K562 (cell line): ENCODE measurements around the gene HSPA14. TPM values are rescaled to one million over a fixed set of nuclear protein-coding genes. Genes with fewer than 3 reads are reported as not detected.

Experiments
- CREBBP ChIP-seq: IDR thresholded peaks from one replicate; pipeline ENCODE4 v1.6.1; 2012; ENCODE audit warnings: low read depth, mild to moderate bottlenecking, control low read depth, inconsistent platforms, low read length
- DACH1 ChIP-seq: fragments of 450-650 bp; IDR thresholded peaks from 2 replicates; pipeline ENCODE4 v1.6.1; 2018; ENCODE audit not compliant: partially characterized antibody
- FOXA1 ChIP-seq: fragments of 450-650 bp; IDR thresholded peaks from 2 replicates; pipeline ENCODE4 v1.6.1; 2016; ENCODE audit warnings: mild to moderate bottlenecking, borderline replicate concordance
- GTF2F1 ChIP-seq: IDR thresholded peaks from 2 replicates; pipeline ENCODE4 v1.6.1; 2011; ENCODE audit warnings: low read depth, low read length, improper control_type of control experiment
- HDAC3 ChIP-seq: fragments of 450-650 bp; IDR thresholded peaks from 2 replicates; pipeline ENCODE4 v1.6.1; 2018; ENCODE audit warnings: borderline replicate concordance, mild to moderate bottlenecking, moderate library complexity; ENCODE audit not compliant: partially characterized antibody
- HNRNPL ChIP-seq: fragments of 200-400 bp; formaldehyde crosslinking; IDR thresholded peaks from 2 replicates; pipeline ENCODE4 v1.6.1; 2017; ENCODE audit warnings: low read depth, mild to moderate bottlenecking, low read length
- MTA1 ChIP-seq: fragments of 450-650 bp; IDR thresholded peaks from 2 replicates; pipeline ENCODE4 v1.6.1; 2017; ENCODE audit warnings: borderline replicate concordance
- MXD1 ChIP-seq: fragments of 250-450 bp; sonication (Bioruptor Pico); IDR thresholded peaks from 2 replicates; pipeline ENCODE4 v1.8.0; 2021; ENCODE audit warnings: borderline replicate concordance, mild to moderate bottlenecking, moderate library complexity; ENCODE audit not compliant: poor library complexity, severe bottlenecking
- NELFE ChIP-seq: IDR thresholded peaks from 2 replicates; pipeline ENCODE4 v1.6.1; 2011; ENCODE audit warnings: mild to moderate bottlenecking; ENCODE audit not compliant: insufficient read depth, insufficient read length
- NFIX ChIP-seq: fragments of 250-450 bp; sonication (Bioruptor Pico); IDR thresholded peaks from 2 replicates; pipeline ENCODE4 v1.4.0; 2020; ENCODE audit warnings: low read depth, mild to moderate bottlenecking, moderate library complexity
- POLR2G ChIP-seq: fragments of 200-400 bp; formaldehyde crosslinking; IDR thresholded peaks from 2 replicates; pipeline ENCODE4 v1.6.1; 2017; ENCODE audit warnings: low read depth, mild to moderate bottlenecking, antibody characterized with exemption, low read length, moderate library complexity
- POLR3A ChIP-seq: IDR thresholded peaks from 2 replicates; pipeline ENCODE4 v1.6.1; 2011; ENCODE audit warnings: borderline replicate concordance, mild to moderate bottlenecking, moderate library complexity; ENCODE audit not compliant: insufficient read length, insufficient read depth; ENCODE audit errors: extremely low read depth
- SAP30 ChIP-seq: fragments of 200-600 bp; sonication (generic); IDR thresholded peaks from 2 replicates; pipeline ENCODE4 v1.6.1; 2012; ENCODE audit warnings: borderline replicate concordance, low read depth, mild to moderate bottlenecking, moderate library complexity, low read length, control low read depth, inconsistent platforms; ENCODE audit not compliant: insufficient read depth, poor library complexity, severe bottlenecking
- SRF ChIP-seq, 2 experiments: fragments of 250-450, 450-650 bp in 1 of 2; sonication (Bioruptor Pico) in 1 of 2; sonication (generic) in 1 of 2; formaldehyde crosslinking; IDR thresholded peaks; 2 replicates each; pipeline versions ENCODE4 v1.5.0 to v1.5.1; 2020 to 2022; ENCODE audit warnings: mild to moderate bottlenecking in 1 of 2, missing genetic modification reagents in 1 of 2
- SRSF1 ChIP-seq: fragments of 200-400 bp; formaldehyde crosslinking; IDR thresholded peaks from 2 replicates; pipeline ENCODE4 v1.6.1; 2017; ENCODE audit warnings: mild to moderate bottlenecking, low read depth, low read length, moderate library complexity
- TEAD4 ChIP-seq, 2 experiments: sonication (generic) in 1 of 2; formaldehyde crosslinking in 1 of 2; IDR thresholded peaks; 2 replicates each; pipeline versions ENCODE4 v1.6.1 to v1.8.0; 2012 to 2022; ENCODE audit warnings: borderline replicate concordance in 1 of 2, inconsistent platforms in 1 of 2, low read length in 1 of 2, mild to moderate bottlenecking in 1 of 2, missing genetic modification reagents in 1 of 2
- TOE1 ChIP-seq, 2 experiments: fragments of 450-650 bp in 1 of 2; sonication (generic) in 1 of 2; formaldehyde crosslinking in 1 of 2; IDR thresholded peaks; 2 replicates each; pipeline versions ENCODE4 v1.7.1 to v1.8.0; 2016 to 2022; ENCODE audit warnings: borderline replicate concordance in 2 of 2, mild to moderate bottlenecking in 2 of 2, antibody characterized with exemption in 1 of 2, inconsistent platforms in 1 of 2, low read depth in 1 of 2, missing genetic modification reagents in 1 of 2, moderate library complexity in 1 of 2
- VEZF1 ChIP-seq: fragments of 200-800 bp; sonication (Bioruptor generic); IDR thresholded peaks from 2 replicates; pipeline ENCODE4 v1.6.1; 2017; ENCODE audit warnings: missing genetic modification characterization, missing compliant biosample characterization
- ZNF174 ChIP-seq: fragments of 250-450 bp; sonication (Bioruptor Pico); IDR thresholded peaks from 2 replicates; pipeline ENCODE4 v1.4.0; 2020; ENCODE audit warnings: mild to moderate bottlenecking
- ZNF212 ChIP-seq: fragments of 450-650 bp; formaldehyde crosslinking; IDR thresholded peaks from 2 replicates; pipeline ENCODE4 v1.4.0; 2020; ENCODE audit warnings: mild to moderate bottlenecking
- ZNF274 ChIP-seq: IDR thresholded peaks from 2 replicates; pipeline ENCODE4 v1.6.1; 2011; ENCODE audit warnings: low read depth, mild to moderate bottlenecking, low read length, moderate library complexity, borderline replicate concordance
- ZNF277 ChIP-seq: fragments of 250-450 bp; sonication (Bioruptor Pico); IDR thresholded peaks from 2 replicates; pipeline ENCODE4 v1.8.0; 2022; ENCODE audit warnings: inconsistent platforms, mild to moderate bottlenecking, moderate library complexity, borderline replicate concordance
- ZNF740 ChIP-seq, 3 experiments: fragments of 200-800 bp in 1 of 3; sonication (Bioruptor generic) in 1 of 3; sonication (generic) in 1 of 3; formaldehyde crosslinking in 1 of 3; IDR thresholded peaks; 2 replicates each; pipeline versions ENCODE4 v1.6.1 to v1.8.0; 2016 to 2022; ENCODE audit warnings: mild to moderate bottlenecking in 2 of 3, missing compliant biosample characterization in 2 of 3, missing genetic modification characterization in 2 of 3, missing genetic modification reagents in 1 of 3
- polyA plus RNA-seq, 8 experiments: library from polyadenylated mRNA; depleted of rRNA in 4 of 8; stranded (reverse) in 5 of 8; unstranded in 3 of 8; fragments of >200 nt; fragmentation: Nextera tagmentation in 2 of 8; fragmentation: Illumina TruSeq in 1 of 8; extraction: Ambion mirVana in 2 of 8; extraction: Trizol in 1 of 8; gene quantifications; 2 replicates each; pipeline versions ENCODE4 v1.2.1 to v1.2.3, GENCODE V29; 2011 to 2014; ENCODE audit warnings: inconsistent platforms in 1 of 8, missing spikeins in 1 of 8
- total RNA-seq, 7 experiments: library from RNA; depleted of rRNA in 6 of 7; stranded (reverse); fragments of >200 nt in 6 of 7; fragmentation: Illumina TruSeq in 2 of 7; extraction: Trizol in 2 of 7; gene quantifications; 2 replicates each; pipeline versions ENCODE4 v1.2.1 to v1.2.3, GENCODE V29; 2011 to 2021; ENCODE audit warnings: low replicate concordance in 1 of 7

The HSPA14 gene
- total and polyA plus RNA-seq, 9 of the 15 experiments (the other 6 are each of a cell fraction or from before 2014, with no cell fraction given), result 41.9 to 75.0 (median 63.2) TPM

- TF ChIP-seq TOE1 (IDR thresholded peaks at IDR 0.05; ENCODE audit: borderline replicate concordance) (no peak), TOE1 (CRISPR knock-in tag; IDR thresholded peaks at IDR 0.05; ENCODE audit: borderline replicate concordance, low read depth) (no peak), GTF2F1 (no peak), SRF (CRISPR knock-in tag; IDR thresholded peaks at IDR 0.05) (no peak), HNRNPL (no peak), ZNF174 (no peak), SRSF1 (no peak), NELFE (no peak), TEAD4 (IDR thresholded peaks at IDR 0.05; ENCODE audit: low read length) (no peak), TEAD4 (CRISPR knock-in tag; IDR thresholded peaks at IDR 0.05; ENCODE audit: borderline replicate concordance) (no peak), SAP30 (peak; percentile 59), POLR3A (no peak), MTA1 (no peak), POLR2G (no peak), ZNF277 (CRISPR knock-in tag) (no peak), CREBBP (no peak), FOXA1 (no peak), ZNF212 (CRISPR knock-in tag) (no peak), HDAC3 (no peak), MXD1 (no peak), NFIX (CRISPR knock-in tag) (no peak), VEZF1 (CRISPR knock-in tag) (0 out of 2 replicates have a peak, but pooled peaks have one; percentile 4), ZNF740 (CRISPR knock-in tag; IDR thresholded peaks at IDR 0.05) (no peak), ZNF740 (tag; IDR thresholded peaks at IDR 0.05) (no peak), DACH1 (no peak), ZNF274 (no peak)
These were observed 42.1 kb downstream of the HSPA14 start (continued) for GRCh38 chr10:14880229-14880628.
